ENCODE measurements around the gene MAST3. TPM values are rescaled to one million over a fixed set of nuclear protein-coding genes. Genes with fewer than 3 reads are reported as not detected.

MAST3 gene
- polyA plus RNA-seq, 1 donor from 2014 or later, result 2.3 TPM

GRCh38 chr19:18192673-18193387 is 95.3 kb downstream of the MAST3 start, which contains the start of gene MPV17L2:
Gene MPV17L2, plus strand, starts transcription at chr19:18193218. Its CDS starts 64 bp downstream, at chr19:18193282.
- Histone ChIP-seq H4K20me1 (ENCODE audit: insufficient read depth) (no peaks in the 10 kb centered on the region), H3K9me2 (ENCODE audit: insufficient read depth, low read length) (no peaks in the 10 kb centered on the region), H3K4me3 (ENCODE audit: low read length) (peak within 1 kb of the TSS; percentile 93), H3K4me2 (ENCODE audit: low read length) (peak within 1 kb of the TSS; percentile 77), H3K36me3 (ENCODE audit: insufficient read depth, low read length) (no peaks in the 10 kb centered on the region), H3K9ac (ENCODE audit: low read length) (peak within 1 kb of the TSS; percentile 72), H3K27ac (ENCODE audit: low read length) (peak within 1 kb of the TSS; percentile 84), H3F3A (ENCODE audit: insufficient read depth, low read length, poor library complexity, severe bottlenecking) (no peaks in the 10 kb centered on the region), H3K79me2 (replicated peaks; ENCODE audit: insufficient read depth, low read length) (no peaks in the 10 kb centered on the region), H3K27me3 (ENCODE audit: insufficient read depth, low read depth, low read length) (no peaks in the 10 kb centered on the region), H3K9me3 (ENCODE audit: low read length) (no peaks in the 10 kb centered on the region), H2AFZ (ENCODE audit: low read depth, low read length) (peak within 1 kb of the TSS; percentile 74)
- TF ChIP-seq EZH2 (IDR thresholded peaks at IDR 0.05; ENCODE audit: borderline replicate concordance, insufficient read depth, low read length, poor library complexity, severe bottlenecking), result no peak
- peak; percentile 18 for TF ChIP-seq RAD21 (conservative IDR thresholded peaks at IDR 0.05)
- peak; percentile 84 for TF ChIP-seq POLR2AphosphoS5 (IDR thresholded peaks at IDR 0.05)
- peak; percentile 95 for TF ChIP-seq MXI1 (conservative IDR thresholded peaks at IDR 0.05; ENCODE audit: poor library complexity, severe bottlenecking)
- peak; percentile 21 for TF ChIP-seq EP300 (conservative IDR thresholded peaks at IDR 0.05; ENCODE audit: poor library complexity, severe bottlenecking)
- TF ChIP-seq TAF1 (IDR thresholded peaks at IDR 0.05; ENCODE audit: low read depth), result peak; percentile 41
- TF ChIP-seq REST (IDR thresholded peaks at IDR 0.05; ENCODE audit: borderline replicate concordance), result peak; percentile 44
- TF ChIP-seq CTCF (IDR thresholded peaks at IDR 0.05; ENCODE audit: poor library complexity, severe bottlenecking), result no peak
- no peak for TF ChIP-seq SMC3 (conservative IDR thresholded peaks at IDR 0.05; ENCODE audit: poor library complexity)

DNA sequence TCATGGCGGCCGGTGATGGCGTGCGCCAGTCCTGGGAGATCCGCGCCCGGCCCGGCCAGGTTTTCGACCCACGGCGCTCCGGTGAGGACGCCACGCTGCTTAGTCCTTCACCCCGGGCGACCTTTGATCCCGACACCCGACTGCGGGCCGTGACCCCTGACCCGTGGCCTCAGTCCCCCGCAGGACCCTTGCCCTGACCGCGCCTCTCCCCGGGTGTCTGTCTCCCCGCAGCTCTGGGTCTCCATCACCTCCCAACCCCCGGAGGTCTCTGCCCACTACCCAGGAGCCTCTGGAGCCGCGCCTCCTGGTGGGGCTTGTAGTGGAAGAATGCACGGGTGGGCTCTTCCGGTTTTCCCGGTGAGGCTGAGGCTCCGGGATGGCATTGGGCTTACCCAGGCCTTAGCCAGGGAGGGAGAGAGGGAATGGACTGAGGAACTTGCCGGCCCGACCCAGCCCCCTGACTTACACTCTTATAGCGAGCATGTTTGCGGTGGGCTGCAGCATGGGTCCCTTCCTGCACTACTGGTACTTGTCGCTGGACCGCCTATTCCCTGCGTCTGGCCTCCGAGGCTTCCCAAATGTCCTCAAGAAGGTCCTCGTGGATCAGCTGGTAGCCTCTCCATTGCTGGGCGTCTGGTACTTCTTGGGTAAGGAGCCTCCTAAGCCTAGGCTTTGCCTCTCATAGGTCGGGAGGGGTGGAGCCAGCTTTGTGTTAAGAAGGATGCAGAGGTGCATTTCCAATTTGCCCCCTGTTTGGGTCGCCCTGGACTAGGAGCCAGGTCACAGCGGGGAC is 96.0 kb downstream of the MAST3 start:
- Histone ChIP-seq H4K20me1 (ENCODE audit: insufficient read depth) (no peaks in the 10 kb centered on the region), H3K9me3 (ENCODE audit: low read length) (no peaks in the 10 kb centered on the region)

More for the DNA sequence above, 96.0 kb downstream of the MAST3 start:
- Histone ChIP-seq H3K9me2 (ENCODE audit: insufficient read depth, low read length) (no peaks in the 10 kb centered on the region), H3K79me2 (replicated peaks; ENCODE audit: insufficient read depth, low read length) (no peaks in the 10 kb centered on the region), H2AFZ (ENCODE audit: low read depth, low read length) (peak overlapping the region; percentile 43), H3F3A (ENCODE audit: insufficient read depth, low read length, poor library complexity, severe bottlenecking) (no peaks in the 10 kb centered on the region), H3K9ac (ENCODE audit: low read length) (peak overlapping the region; percentile 72), H3K27me3 (ENCODE audit: insufficient read depth, low read depth, low read length) (no peaks in the 10 kb centered on the region), H3K4me3 (ENCODE audit: low read length) (peak overlapping the region; percentile 93), H3K27ac (ENCODE audit: low read length) (peak overlapping the region; percentile 60), H3K36me3 (ENCODE audit: insufficient read depth, low read length) (no peaks in the 10 kb centered on the region), H3K4me2 (ENCODE audit: low read length) (peak overlapping the region; percentile 77)
- TF ChIP-seq MXI1 (conservative IDR thresholded peaks at IDR 0.05; ENCODE audit: poor library complexity, severe bottlenecking) (peak; percentile 60), EP300 (conservative IDR thresholded peaks at IDR 0.05; ENCODE audit: poor library complexity, severe bottlenecking) (no peak), EZH2 (IDR thresholded peaks at IDR 0.05; ENCODE audit: borderline replicate concordance, insufficient read depth, low read length, poor library complexity, severe bottlenecking) (no peak), SMC3 (conservative IDR thresholded peaks at IDR 0.05; ENCODE audit: poor library complexity) (peak; percentile 47)
